RWPE2 (cell line): ENCODE data around the gene TRIM31.

ENCODE experiments used
- ATAC-seq: fragments of 200-7000 bp; cut with Tn5 transposase; 3 replicates; pipeline ENCODE4 v1.9.1; 2021; ENCODE audit warnings: low read depth
- DNase-seq: peaks from one replicate; pipeline ENCODE4 v3.0.0-alpha.2; 2020; ENCODE audit warnings: low spot score
- H3K27ac ChIP-seq: fragments of 450-650 bp; 2 replicates; pipeline ENCODE4 v1.5.1; 2017; ENCODE audit warnings: mild to moderate bottlenecking; ENCODE audit not compliant: poor library complexity, severe bottlenecking
- H3K27me3 ChIP-seq: fragments of 250-450 bp; sonication (Bioruptor Pico); 2 replicates; pipeline ENCODE4 v1.5.1; 2021; ENCODE audit warnings: mild to moderate bottlenecking, moderate library complexity; ENCODE audit not compliant: insufficient read depth, poor library complexity, severe bottlenecking
- H3K36me3 ChIP-seq: fragments of 250-450 bp; sonication (Bioruptor Pico); 2 replicates; pipeline ENCODE4 v1.5.1; 2020; ENCODE audit warnings: low read depth, mild to moderate bottlenecking, moderate library complexity
- H3K4me1 ChIP-seq: fragments of 250-450 bp; sonication (Bioruptor Pico); 2 replicates; pipeline ENCODE4 v1.5.1; 2021; ENCODE audit warnings: mild to moderate bottlenecking, moderate library complexity; ENCODE audit not compliant: insufficient read depth, poor library complexity, severe bottlenecking
- H3K4me3 ChIP-seq: fragments of 250-450 bp; sonication (Bioruptor Pico); 2 replicates; pipeline ENCODE4 v1.5.1; 2021; ENCODE audit warnings: mild to moderate bottlenecking, moderate library complexity; ENCODE audit not compliant: severe bottlenecking
- H3K9me3 ChIP-seq: fragments of 250-450 bp; sonication (Bioruptor Pico); 2 replicates; pipeline ENCODE4 v1.5.1; 2021; ENCODE audit warnings: mild to moderate bottlenecking, moderate library complexity; ENCODE audit not compliant: severe bottlenecking
- TF ChIP-seq, protein P1 (sequence below): fragments of 450-650 bp; IDR thresholded peaks from one replicate; pipeline ENCODE4 v1.5.1; 2017; ENCODE audit warnings: mild to moderate bottlenecking, moderate library complexity; ENCODE audit not compliant: poor library complexity, severe bottlenecking

TRIM31 gene

DNA sequence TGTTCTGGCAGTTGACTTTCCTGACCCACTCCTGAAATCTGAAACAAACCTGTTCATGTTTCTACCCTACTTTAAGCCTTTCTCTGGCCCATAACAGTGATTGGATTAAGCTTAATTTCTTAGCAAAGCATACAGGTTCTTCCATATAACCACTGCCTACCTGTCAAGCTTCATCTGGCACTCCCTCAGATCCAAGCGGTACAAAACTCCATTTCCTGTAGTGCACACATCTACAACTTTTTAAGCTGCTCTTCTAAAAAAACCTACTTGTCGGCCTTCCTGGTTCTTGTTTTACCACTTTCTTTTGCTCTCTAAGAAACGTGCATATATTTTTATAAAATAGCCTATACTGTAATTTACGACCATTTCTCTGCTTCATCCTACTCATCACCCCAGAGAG, 46.8 kb downstream of the TRIM31 start:
- peaks cover 10% of the 10 kb centered on the region for H3K4me1 ChIP-seq
- DNase-seq, result no peak
- H3K27ac ChIP-seq, result peak overlapping the region; percentile 64
- no peaks in the 10 kb centered on the region for H3K9me3 ChIP-seq
- peaks cover 30% of the 10 kb centered on the region for H3K36me3 ChIP-seq
- no peak for ATAC-seq
- peak overlapping the region; percentile 46 for H3K4me3 ChIP-seq
- TF ChIP-seq, protein P1, sequence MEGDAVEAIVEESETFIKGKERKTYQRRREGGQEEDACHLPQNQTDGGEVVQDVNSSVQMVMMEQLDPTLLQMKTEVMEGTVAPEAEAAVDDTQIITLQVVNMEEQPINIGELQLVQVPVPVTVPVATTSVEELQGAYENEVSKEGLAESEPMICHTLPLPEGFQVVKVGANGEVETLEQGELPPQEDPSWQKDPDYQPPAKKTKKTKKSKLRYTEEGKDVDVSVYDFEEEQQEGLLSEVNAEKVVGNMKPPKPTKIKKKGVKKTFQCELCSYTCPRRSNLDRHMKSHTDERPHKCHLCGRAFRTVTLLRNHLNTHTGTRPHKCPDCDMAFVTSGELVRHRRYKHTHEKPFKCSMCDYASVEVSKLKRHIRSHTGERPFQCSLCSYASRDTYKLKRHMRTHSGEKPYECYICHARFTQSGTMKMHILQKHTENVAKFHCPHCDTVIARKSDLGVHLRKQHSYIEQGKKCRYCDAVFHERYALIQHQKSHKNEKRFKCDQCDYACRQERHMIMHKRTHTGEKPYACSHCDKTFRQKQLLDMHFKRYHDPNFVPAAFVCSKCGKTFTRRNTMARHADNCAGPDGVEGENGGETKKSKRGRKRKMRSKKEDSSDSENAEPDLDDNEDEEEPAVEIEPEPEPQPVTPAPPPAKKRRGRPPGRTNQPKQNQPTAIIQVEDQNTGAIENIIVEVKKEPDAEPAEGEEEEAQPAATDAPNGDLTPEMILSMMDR, result no peak
- H3K27me3 ChIP-seq, result no peaks in the 10 kb centered on the region

DNA sequence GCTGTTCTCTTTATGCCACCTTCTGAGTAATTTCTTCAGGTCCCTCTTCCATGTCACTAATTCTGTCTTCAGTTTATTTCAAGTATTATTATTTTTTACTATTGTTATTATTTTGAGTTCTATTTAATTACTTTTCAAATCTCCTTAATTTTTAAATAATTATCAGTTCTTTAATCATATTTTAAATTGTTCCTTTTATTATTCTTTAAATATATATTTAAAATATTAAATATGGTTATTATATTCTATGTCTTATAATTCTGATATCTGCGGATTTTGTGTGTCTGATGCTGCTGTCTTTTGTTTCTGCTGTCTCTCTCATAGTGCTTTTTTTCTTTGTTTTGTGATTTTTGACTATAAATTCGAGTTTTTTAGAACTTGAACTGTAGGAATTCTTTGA, 49.6 kb downstream of the TRIM31 start:
- no peak overlapping the region for H3K4me3 ChIP-seq
- H3K27ac ChIP-seq, result no peak overlapping the region
- H3K4me1 ChIP-seq, result peaks cover 15% of the 10 kb centered on the region
- DNase-seq (no peak), ATAC-seq (no peak)
- H3K9me3 ChIP-seq, result no peaks in the 10 kb centered on the region
- TF ChIP-seq, protein P1, result no peak
- H3K27me3 ChIP-seq, result no peaks in the 10 kb centered on the region
- peaks cover 27% of the 10 kb centered on the region for H3K36me3 ChIP-seq

DNA sequence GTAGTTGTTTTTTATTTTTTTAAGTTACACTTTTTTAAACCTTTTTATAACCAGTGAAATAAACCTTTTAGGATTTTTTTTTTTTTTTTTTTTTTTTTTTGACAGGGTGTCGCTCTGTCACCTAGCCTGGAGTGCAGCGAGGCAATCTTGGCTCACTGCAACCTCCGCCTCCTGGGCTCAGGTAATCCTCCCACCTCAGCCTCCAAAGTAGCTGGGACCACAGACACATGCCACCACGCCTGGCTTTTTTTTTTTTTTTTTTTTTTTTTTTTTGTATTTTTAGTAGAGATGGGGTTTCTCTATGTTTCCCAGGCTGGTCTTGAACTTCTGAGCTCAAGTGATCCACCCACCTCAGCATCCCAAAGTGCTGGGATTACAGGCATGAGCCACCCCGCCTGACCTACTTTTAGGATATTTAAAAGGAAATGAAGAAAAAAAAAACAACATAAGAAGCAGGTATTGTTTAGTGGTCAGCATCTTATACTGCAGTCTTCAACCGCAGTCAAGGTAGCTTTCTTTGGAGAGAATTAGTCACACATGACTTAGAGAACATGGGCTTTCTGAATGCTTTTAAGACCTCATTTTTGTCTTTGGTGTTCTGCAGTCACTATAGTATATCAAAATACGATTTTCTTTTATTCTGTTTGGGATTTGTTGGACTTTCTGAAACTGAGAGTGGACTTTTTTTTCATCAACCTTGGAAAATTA, 50.3 kb downstream of the TRIM31 start:
- H3K4me3 ChIP-seq, result no peak overlapping the region
- H3K27me3 ChIP-seq, result no peaks in the 10 kb centered on the region
- H3K27ac ChIP-seq, result peak overlapping the region; percentile 77
- DNase-seq (no peak), ATAC-seq (no peak)
- TF ChIP-seq, protein P1, result no peak
- peaks cover 11% of the 10 kb centered on the region for H3K4me1 ChIP-seq
- H3K9me3 ChIP-seq, result no peaks in the 10 kb centered on the region
- H3K36me3 ChIP-seq, result peaks cover 32% of the 10 kb centered on the region

DNA sequence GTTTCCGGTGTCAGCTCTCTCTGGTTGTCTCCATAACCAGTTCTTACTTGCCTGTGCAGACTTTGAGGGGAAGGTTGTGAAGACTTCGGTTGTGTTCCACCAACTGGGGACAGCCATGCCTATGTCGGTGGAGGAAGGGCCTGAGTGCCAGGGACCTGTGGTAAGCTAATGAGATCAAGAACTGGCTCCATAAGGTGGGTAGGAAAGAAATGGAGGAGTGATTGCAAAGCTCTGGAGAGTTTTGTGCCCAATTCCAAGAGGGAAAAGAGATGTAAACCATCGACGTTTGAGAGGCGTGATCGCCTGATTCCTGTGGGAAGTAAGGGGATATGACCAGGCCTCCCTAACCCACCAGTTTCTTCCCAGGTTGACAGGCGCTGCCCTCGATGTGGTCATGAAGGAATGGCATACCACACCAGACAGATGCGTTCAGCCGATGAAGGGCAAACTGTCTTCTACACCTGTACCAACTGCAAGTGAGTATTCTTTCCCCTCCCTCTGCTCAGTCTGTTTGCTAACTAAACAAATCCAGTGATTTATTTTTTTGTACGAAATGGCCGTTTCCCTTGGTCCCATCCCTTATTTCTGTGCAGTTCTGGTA, 50.9 kb downstream of the TRIM31 start:
- no peak for DNase-seq
- Histone ChIP-seq H3K36me3 (peaks cover 38% of the 10 kb centered on the region), H3K27me3 (no peaks in the 10 kb centered on the region), H3K27ac (peak overlapping the region; percentile 77), H3K9me3 (no peaks in the 10 kb centered on the region), H3K4me1 (peaks cover 11% of the 10 kb centered on the region), H3K4me3 (peak overlapping the region; percentile 86)
- ATAC-seq, result no peak
- TF ChIP-seq, protein P1, result no peak
